Daoy (cell line): ENCODE results near the gene PRPF6. TPM values are rescaled to one million over a fixed set of nuclear protein-coding genes. Genes with fewer than 3 reads are reported as not detected.
"Not testable (repeated sequence)": the region's sequence is repeated elsewhere in the genome, so short reads cannot be mapped to it uniquely, and the experiment has no call there.

Experiments used
- DNase-seq: peaks from one replicate; pipeline ENCODE4 v3.0.0-alpha.2; 2015; ENCODE audit warnings: low read depth
- total RNA-seq: library from RNA; depleted of rRNA; stranded (reverse); fragments of >200 nt; shearing (Covaris generic); gene quantifications from 2 replicates; pipeline ENCODE4 v1.2.3, GENCODE V29; 2014

PRPF6 gene
- total RNA-seq, 1 experiment from 2014 or later, result 82.7 TPM

DNA sequence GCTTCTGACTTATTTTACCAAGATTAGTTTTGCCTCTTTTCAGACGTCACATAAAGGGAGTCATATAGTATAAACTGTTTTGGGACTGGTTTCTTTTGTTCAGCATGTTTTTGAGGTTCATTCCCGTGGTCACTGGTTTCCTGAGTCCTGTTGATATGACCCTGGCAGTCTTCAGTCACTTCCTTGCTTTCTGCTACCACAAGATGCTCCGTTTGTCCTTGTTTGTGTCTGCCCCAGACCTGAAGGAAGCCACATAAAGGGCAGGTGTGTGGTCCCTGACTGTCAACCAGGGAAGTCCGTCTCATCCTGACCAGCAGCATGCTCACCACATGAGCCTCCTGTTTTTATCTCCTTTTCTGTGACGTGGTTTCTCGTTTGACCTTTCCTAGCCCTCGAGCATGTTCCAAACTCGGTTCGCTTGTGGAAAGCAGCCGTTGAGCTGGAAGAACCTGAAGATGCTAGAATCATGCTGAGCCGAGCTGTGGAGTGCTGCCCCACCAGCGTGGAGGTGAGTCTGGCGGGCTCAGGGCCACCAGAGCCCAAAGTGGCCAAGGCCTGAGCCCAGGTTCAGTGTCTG is 29.0 kb downstream of the PRPF6 start:
- no peak for DNase-seq

DNA sequence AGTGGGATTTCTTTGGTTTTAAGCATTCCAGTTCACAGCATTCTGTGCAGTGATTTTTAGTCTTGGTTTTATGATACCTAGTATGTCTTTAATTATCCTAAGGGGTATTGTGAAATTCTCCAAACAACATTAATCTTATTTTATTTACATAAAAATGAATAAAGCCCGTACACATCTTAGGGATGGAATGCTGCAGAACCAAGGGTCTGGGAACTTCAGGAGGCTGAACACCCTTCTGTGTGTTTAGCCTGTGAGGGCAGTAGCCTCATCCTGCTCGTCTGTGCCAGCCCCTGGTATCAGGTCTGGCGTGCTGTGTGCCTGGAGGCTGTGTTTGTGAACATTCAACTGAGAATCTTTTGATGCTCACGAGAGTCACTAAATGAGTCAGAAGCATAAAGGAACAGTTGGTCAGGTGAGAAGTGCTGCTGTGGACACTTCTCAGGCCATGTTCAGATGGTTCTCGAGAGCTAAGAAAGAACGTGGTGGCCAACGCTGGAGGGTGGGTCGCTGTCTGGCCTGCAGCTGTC is 29.8 kb downstream of the PRPF6 start:
- DNase-seq, result no peak

DNA sequence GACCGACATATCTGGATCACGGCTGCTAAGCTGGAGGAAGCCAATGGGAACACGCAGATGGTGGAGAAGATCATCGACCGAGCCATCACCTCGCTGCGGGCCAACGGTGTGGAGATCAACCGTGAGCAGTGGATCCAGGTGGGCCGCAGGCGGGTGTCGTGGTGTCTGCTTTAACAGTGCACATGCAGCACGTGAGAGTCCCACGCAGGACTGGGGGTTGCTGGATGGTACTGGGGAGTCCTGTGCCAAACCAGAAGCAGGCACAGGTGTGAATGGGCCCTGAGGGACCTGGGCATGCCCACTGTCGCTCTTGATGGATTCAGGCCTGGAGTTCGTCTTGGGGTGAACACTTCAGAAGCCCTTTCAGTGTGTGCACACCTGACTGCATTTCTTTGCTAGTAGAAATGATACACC is 30.4 kb downstream of the PRPF6 start:
- DNase-seq, result no peak

DNA sequence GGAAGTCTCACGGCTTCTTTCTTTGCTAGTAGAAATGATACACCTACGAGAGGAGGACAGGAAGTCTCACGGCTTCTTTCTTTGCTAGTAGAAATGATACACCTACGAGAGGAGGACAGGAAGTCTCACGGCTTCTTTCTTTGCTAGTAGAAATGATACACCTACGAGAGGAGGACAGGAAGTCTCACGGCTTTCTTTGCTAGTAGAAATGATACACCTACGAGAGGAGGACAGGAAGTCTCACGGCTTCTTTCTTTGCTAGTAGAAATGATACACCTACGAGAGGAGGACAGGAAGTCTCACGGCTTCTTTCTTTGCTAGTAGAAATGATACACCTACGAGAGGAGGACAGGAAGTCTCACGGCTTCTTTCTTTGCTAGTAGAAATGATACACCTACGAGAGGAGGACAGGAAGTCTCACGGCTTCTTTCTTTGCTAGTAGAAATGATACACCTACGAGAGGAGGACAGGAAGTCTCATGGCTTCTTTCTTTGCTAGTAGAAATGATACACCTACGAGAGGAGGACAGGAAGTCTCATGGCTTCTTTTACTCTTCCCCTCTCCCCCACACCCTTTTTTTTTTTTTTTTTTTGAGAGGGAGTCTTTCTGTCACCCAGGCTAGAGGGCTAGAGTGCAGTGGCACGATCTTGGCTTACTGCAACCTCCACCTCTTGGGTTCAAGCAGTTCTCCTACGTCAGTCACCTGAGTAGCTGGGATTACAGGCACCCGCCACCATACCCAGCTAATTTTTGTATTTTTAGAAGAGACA is 31.6 kb downstream of the PRPF6 start:
- not testable (repeated sequence) for DNase-seq

DNA sequence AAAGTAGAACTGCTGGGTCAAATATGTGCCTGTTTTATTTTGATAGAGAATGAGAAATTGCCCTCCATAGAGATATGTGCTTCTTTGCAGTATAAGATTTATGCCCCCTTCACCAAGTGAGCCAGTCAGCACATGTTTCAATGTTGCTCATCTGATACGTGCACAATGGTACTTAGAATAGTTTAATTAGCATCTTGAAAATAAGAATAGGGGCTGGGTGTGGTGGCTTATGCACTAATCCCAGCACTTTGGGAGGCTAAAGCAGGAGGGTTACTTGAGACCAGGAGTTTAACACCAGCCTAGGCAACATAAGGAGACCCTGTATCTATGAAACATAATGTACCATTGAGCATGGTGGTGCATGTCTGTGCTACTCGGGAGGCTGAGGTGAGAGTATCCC is 34.7 kb downstream of the PRPF6 start:
- DNase-seq, result no peak

DNA sequence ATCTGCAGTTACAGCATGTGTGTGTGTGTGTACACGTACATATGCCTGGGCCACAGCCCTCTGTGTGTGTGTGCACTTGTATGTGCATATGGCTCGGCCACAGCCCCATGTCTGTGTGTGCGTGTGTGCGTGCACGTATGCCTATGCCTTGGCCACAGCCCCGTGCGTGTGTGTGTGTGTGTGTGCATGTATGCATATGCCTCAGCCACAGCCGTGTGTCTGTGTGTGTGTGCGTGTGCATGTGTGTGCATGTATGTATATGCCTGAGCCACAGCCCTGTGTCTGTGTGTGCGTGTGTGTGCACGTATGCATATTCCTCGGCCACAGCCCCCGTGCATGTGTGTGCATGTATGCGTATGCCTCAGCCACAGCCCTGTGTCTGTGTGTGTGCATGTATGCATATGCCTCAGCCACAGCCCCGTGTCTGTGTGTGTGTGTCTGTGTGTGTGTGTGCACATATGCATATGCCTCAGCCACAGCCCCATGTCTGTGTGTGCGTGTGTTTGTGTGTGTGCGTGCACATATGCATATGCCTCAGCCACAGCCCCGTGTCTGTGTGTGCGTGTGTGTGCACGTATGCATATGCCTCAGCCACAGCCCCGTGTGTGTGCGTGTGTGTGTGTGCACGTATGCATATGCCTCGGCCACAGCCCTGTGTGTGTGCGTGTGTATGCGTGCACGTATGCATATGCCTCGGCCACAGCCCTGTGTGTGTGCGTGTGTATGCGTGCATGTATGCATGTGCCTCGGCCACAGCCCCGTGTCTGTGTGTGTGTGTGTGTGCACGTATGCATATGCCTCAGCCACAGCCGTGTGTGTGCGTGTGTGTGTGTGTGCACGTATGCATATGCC is 40.4 kb downstream of the PRPF6 start:
- DNase-seq, result no peak

DNA sequence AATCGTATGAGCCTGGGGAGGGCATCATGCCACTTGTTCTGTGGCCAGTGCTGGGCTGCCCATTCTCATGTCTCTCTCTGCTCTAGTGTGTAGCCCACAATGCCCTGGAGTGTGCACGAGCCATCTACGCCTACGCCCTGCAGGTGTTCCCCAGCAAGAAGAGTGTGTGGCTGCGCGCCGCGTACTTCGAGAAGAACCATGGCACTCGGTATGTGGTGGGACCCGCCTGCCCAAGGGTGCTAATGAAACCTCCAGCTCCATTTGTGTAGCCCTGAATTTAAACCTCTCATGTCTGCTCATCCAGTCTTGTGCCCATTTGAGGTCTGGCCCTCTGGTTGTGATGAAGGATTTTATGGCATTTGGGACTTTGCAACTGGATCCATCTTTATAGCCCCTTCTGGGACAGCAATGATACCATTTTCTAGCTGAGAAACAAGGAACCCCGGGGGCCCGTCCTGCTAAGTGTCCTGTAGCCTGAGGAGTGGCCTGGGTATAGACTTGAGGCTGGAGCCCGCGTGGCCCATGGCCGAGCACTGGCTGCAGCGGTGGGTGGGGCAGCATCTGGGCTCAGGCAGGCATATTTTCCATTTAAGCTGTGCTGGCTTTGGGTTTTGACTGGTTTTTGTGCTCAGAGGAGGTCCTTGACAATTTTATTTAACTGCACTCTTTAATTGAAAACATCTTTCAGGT is 41.9 kb downstream of the PRPF6 start:
- no peak for DNase-seq

DNA sequence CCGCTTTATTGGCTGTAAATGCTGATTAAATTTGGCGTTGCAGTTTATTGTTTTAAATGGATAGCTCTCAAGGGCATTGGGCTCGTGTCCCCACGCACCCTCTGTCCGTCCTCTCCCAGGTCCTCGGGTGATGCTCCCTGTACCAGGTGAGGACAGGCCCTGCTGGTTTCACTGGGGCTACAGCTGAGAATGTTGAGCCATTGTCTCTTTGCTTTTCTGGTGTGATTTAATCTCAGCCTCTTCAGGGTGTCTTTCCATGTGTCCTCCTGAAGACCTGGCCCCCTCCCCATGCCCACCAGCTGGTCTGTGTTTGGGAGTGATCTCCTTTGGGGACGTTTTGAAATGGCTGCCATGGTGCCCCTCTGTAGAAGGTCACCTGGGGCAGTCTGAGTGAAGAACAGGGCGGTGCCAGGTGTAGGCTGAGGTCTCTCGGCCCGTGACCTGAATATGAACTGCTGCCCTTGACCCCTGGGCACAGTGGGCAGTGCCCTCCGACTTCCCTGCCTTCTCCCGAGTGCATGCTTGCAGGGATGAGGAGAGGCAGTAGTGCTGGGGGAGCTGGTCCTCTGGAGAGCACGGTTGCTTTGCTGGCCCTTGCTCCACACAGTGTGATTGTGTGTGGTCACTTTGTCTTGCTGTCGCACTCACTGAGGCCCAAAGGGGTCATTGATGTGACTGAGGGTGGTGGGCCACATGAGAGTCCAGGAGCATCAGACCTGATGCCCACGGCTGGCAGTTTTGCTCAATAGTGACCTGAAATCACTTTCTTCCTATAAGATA is 42.6 kb downstream of the PRPF6 start:
- no peak for DNase-seq

DNA sequence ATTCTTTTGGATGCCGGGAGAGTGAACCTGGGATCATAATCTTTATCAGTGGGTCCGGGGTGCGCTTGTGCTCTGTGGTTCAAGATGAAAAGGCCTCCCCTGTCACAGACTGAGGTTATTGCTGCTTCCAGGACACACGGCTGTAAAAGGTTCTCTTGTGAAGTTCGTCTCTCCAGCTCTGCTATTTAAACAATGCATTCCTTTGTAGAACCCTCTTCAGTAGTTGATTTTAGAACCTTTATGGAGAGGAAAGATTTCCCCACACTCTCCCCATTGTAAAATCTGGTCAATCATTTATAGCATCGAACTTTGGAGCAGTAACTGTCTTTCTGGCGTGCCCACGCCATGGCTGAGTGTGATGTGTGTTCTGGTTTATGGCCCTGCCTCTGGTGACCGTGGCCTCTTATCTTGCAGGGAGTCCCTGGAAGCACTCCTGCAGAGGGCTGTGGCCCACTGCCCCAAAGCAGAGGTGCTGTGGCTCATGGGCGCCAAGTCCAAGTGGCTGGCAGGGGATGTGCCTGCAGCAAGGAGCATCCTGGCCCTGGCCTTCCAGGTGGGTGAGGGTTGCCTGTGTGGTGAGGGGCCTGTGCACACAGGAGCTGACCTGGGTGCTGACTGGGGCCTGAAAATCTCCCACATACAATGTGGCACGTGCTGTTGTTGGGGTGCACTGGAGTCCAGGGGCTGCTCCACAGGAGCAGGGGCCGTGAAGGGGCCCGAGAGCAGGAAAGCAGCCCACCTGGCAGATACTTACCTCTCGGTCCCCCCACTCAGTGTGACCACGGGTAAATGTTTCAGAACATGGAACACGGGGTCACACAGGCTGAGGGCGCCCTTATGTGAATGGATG is 43.4 kb downstream of the PRPF6 start:
- no peak for DNase-seq

DNA sequence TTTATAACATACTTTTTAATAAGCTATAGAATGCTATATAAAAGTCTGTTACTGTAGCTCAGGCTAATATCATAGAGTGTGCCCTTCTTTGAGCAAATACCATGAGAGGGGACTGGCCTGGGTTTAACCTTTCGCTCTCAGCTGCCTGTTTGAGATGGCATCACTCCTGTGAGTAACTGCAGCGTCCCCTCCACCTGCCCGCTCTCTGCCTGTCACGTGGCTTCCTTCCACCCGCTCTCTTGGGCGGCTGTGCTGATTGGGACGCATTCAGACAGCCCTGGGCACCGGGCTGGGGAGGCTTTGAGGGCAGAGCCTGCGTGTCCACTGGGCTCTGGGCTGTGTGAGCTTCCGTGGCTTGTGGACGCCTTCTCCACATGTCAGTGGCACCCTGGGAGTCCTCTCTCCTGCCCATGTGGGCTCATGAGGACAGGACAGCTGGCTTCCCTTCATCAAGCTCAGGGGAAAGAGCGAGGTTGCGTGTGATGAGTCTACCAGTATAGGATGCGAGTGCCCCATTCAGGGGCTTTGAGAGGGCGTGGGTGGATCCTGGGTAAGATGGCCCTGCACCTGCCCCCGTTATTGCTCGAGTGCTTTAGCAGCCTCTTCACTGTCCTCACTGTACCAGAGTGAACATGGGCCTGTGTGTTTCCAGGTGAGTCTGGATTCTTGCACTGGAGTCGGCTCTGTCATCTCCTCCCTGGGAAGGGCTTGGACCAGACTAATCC is 44.3 kb downstream of the PRPF6 start:
- DNase-seq, result no peak

DNA sequence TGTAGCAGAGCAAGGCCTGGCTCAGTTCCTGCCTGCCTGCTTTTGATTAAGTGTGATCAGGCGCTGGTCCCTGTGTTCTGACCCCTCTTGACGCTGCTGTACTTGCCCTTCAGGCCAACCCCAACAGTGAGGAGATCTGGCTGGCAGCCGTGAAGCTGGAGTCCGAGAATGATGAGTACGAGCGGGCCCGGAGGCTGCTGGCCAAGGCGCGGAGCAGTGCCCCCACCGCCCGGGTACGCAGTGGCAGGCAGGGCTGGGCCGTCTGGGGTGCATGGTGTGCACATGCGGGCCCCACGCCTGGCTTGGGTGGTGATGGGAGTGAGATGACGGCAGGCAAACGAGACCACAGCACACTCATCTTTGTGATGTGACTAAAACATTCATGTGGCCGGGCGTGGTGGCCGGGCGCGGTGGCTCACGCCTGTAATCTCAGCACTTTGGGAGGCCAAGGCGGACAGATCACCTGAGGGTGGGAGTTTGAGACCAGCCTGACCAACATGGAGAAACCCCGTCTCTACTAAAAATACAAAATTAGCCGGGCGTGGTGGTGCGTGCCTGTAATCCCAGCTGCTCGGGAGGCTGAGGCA is 45.0 kb downstream of the PRPF6 start:
- DNase-seq, result no peak

DNA sequence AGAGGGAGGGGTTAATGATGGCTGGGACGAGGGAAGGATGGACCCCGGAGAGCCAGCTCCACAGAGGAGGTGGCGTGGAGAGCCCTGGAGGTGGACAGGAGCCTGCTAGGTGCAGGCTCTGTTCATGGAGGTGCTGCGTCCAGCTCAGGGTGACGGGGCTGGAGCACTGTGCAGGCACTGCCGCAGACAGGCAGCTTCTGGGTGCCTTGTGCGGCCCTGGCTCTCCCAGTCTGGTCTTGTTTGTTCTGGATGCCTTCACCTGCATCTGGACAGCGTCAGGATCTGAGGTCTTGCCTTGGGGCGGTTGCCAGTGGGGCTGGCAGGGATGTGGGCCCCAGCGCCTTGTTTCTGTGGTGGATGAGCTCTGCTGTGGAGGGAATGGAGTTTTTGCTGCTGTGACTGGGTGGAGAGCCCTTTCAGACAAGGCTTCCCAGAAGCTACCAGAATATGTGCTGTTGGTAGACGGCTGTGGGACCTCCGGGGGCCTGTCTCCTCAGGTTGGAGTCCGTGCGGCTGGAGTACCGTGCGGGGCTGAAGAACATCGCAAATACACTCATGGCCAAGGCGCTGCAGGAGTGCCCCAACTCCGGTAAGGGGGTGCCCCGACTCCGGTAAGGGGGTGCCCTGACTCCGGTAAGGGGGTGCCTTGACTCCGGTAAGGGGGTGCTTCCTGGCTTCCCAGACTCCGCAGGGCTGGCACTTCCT is 47.2 kb downstream of the PRPF6 start:
- no peak for DNase-seq

DNA sequence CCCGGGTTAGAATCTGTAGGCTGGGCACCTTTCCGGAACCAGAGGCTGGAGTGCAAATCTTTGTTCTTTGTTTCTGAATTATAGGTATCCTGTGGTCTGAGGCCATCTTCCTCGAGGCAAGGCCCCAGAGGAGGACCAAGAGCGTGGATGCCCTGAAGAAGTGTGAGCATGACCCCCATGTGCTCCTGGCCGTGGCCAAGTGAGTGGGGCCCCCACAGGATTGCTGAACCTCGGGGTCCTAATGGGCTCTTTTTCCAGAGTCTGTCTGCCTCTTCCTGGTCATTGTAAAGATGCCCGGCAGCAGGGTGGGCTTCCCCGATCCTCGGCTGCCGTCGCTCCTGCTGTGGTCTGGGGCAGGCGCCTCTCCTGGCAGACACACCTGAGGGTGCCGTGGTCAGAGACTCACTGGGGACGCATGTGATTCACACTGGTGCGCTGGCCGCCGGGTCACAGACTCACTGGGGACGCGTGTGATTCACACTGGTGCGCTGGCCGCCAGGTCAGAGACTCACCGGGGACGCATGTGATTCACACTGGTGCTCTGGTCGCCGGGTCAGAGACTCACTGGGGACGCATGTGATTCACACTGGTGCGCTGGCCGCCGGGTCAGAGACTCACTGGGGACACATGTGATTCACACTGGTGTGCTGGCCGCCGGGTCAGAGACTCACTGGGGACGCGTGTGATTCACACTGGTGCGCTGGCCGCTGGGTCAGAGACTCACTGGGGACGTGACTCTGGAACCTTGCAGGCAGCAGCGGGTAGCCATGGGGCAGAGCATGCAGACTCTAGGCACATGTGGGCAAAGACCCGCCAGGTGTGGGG is 48.6 kb downstream of the PRPF6 start:
- DNase-seq, result no peak

DNA sequence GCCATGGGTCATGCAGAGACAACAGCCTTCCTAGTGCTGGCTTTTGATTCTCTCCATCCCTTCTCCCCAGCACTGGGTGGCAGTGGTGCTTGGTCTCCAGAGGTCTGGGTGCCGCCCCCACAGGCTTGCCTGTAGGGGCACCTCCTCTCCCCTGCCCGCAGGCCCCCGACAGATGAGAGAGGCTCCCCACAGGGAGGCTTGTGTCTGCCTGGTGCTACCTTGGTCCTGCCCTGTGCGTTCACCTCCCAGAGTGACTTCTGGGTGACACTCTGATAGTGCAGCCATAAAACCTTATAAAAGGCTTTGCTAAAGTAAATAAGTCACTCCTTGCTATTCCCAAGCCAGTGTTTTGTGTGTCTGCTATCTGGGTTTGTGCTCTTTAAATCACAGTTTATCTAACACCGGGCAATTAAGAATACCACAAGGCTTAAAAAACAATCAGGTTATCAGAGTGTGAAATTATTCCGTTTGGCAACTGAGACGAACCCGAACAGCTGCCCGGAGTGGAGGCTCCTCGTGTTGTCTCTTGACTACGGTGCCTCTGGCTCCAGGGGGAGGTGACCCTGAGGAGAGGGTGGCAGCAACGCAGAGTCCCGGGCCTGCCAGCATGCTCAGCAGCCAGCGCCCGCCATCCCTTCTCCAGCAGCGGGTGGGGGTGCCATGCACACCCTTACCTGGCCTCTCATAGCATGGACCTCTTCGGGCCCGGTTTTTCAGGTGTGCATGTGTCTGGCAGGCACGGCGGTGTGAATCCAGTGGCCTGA is 49.6 kb downstream of the PRPF6 start:
- DNase-seq, result no peak

DNA sequence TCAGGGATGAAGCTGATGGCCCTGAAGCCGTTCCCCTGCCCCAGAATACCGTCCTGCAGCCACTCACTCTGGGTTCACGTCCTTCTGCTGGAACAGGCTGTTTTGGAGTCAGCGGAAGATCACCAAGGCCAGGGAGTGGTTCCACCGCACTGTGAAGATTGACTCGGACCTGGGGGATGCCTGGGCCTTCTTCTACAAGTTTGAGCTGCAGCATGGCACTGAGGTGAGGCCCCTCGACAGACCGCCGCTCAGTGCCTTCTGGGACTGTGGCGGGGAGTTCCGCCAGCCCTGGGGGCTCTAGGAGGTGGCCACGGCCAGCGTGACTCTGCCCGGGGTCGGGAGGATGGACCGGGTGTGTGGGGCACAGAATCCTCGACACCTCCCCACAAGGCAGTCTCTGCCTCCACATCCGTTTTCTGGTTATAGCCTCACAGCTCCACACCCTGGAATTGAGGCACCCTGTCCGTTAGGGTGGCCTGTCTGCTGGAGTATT is 50.9 kb downstream of the PRPF6 start:
- no peak for DNase-seq
